Astrocyte of the cerebellum (primary cell): ENCODE results near the gene EPB41L1.

Experiments
- DNase-seq: peaks from one replicate; pipeline ENCODE4 v3.0.0-alpha.2; 2011; ENCODE audit warnings: low read depth
- H3K4me3 ChIP-seq: 2 replicates; pipeline ENCODE4 v1.5.1; 2011; ENCODE audit warnings: mild to moderate bottlenecking, low read depth, low read length, moderate library complexity
- CTCF ChIP-seq: IDR thresholded peaks from 2 replicates; pipeline ENCODE4 v1.5.1; 2012; ENCODE audit warnings: low read length, low read depth, moderate library complexity, mild to moderate bottlenecking; ENCODE audit errors: missing control alignments
- in situ Hi-C: cut with HindIII; loops from 2 replicates; pipeline ENCODE4 v1.10.0; 2017; ENCODE audit warnings: low sequenced_read_pairs

Gene EPB41L1

GRCh38 chr20:36261389-36262105, 107.0 kb downstream of the EPB41L1 start:
- no peak for TF ChIP-seq CTCF
- in situ Hi-C loops = no loop called here
- no peak for DNase-seq
- no peak overlapping the region for H3K4me3 ChIP-seq

- no peak for DNase-seq
- in situ Hi-C loops = no loop called here
- no peak overlapping the region for H3K4me3 ChIP-seq
- no peak for TF ChIP-seq CTCF
Measured at GRCh38 chr20:36262440-36262839, 107.9 kb downstream of the EPB41L1 start.

- in situ Hi-C loops = no loop called here
- TF ChIP-seq CTCF = no peak
Measured at GRCh38 chr20:36264426-36265246, 110.1 kb downstream of the EPB41L1 start.

GRCh38 chr20:36266189-36266588, 111.6 kb downstream of the EPB41L1 start:
- TF ChIP-seq CTCF = no peak
- in situ Hi-C loops = no loop called here
- DNase-seq = no peak
- H3K4me3 ChIP-seq = no peak overlapping the region

More at GRCh38 chr20:36264426-36265246, 110.1 kb downstream of the EPB41L1 start:
- H3K4me3 ChIP-seq = no peak overlapping the region
- DNase-seq = no peak

GRCh38 chr20:36267605-36268381, 113.3 kb downstream of the EPB41L1 start:
- TF ChIP-seq CTCF = no peak
- no peak overlapping the region for H3K4me3 ChIP-seq
- in situ Hi-C loops = no loop called here
- DNase-seq = no peak
